ENCODE results near the gene ACADS. TPM values are rescaled to one million over a fixed set of nuclear protein-coding genes. Genes with fewer than 3 reads are reported as not detected.

The ACADS gene
- total RNA-seq, 1 experiment from 2014 or later: 11.0 TPM

GRCh38 chr12:120739821-120740613 lies 14.4 kb downstream of the ACADS start:
- H3K4me1 Mint-ChIP-seq: no peaks in the 10 kb centered on the region
- DNase-seq (ENCODE audit: low spot score): no peak
- ATAC-seq: no peak
- ChIA-PET CTCF (interaction anchor here (0.8 to 2.9 kb wide), 4 partner anchors 11 to 265 kb away, joined by 3 to 32 read pairs (median 12); no protein-coding TSS in a partner anchor), POLR2A (interaction anchor here (0.6 kb wide), 1 partner anchor 12 kb away, joined by 3 read pairs; no protein-coding TSS in a partner anchor)
- no peak overlapping the region; the same call in 1 of the 2 replicates for H3K27ac Mint-ChIP-seq
- no peaks in the 10 kb centered on the region for H3K36me3 Mint-ChIP-seq
- no peaks in the 10 kb centered on the region for H3K9me3 Mint-ChIP-seq
- H3K27me3 Mint-ChIP-seq (ENCODE audit: low read depth): no peaks in the 10 kb centered on the region
- no peak overlapping the region for H3K4me3 Mint-ChIP-seq
- no peak for TF ChIP-seq EMX1 (CRISPR knock-in tag; IDR thresholded peaks at IDR 0.05)
- TF ChIP-seq NR2C2 (CRISPR knock-in tag; IDR thresholded peaks at IDR 0.05): no peak
- TF ChIP-seq SMAD3 (CRISPR knock-in tag; IDR thresholded peaks at IDR 0.05; ENCODE audit: borderline replicate concordance): no peak
- TF ChIP-seq AR (CRISPR knock-in tag; IDR thresholded peaks at IDR 0.05): no peak
- TF ChIP-seq OVOL2 (CRISPR knock-in tag; IDR thresholded peaks at IDR 0.05; ENCODE audit: borderline replicate concordance): no peak
- no peak for TF ChIP-seq JUN (CRISPR knock-in tag; IDR thresholded peaks at IDR 0.05)
- no peak for TF ChIP-seq IRF1 (CRISPR knock-in tag; IDR thresholded peaks at IDR 0.05)
- no peak for TF ChIP-seq ZNF317 (CRISPR knock-in tag; IDR thresholded peaks at IDR 0.05; ENCODE audit: borderline replicate concordance, low read depth)
- no peak for TF ChIP-seq JAZF1 (CRISPR knock-in tag; IDR thresholded peaks at IDR 0.05)
- TF ChIP-seq ETV6 (CRISPR knock-in tag; IDR thresholded peaks at IDR 0.05): no peak
- TF ChIP-seq ZSCAN18 (CRISPR knock-in tag; IDR thresholded peaks at IDR 0.05): no peak
- no peak for TF ChIP-seq SP1 (CRISPR knock-in tag; conservative IDR thresholded peaks at IDR 0.05)
- no peak for TF ChIP-seq SOX15 (CRISPR knock-in tag; IDR thresholded peaks at IDR 0.05)

DNA sequence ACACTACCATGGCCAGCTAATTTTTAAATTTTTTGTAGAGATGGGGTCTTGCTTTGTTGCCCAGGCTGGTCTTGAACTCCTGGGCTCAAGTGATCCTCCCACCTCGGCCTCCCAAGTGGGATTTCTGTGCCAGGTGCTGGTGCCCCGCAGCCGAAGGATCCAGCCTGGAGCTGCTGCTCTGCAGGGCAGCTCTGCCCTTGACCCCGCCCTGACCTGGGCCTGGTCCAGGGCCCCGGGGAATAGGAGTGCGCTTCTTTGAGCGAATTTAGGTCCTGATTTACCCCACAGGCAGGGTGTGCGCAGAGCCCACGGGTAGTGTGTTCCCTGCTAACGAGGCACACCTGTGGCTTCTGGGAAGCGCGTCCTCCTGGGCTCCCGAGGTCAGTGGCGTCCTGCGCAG lies 15.2 kb downstream of the ACADS start:
- POLR2A ChIA-PET: interaction anchor here (0.6 kb wide), 1 partner anchor 11 kb away, joined by 3 read pairs; no protein-coding TSS in a partner anchor
- no peak for ATAC-seq
- CTCF ChIA-PET: interaction anchor here (0.9 kb wide), 1 partner anchor 231 kb away, joined by 3 read pairs; no protein-coding TSS in a partner anchor
- no peaks in the 10 kb centered on the region for H3K9me3 Mint-ChIP-seq
- TF ChIP-seq FOXK1 (CRISPR knock-in tag; IDR thresholded peaks at IDR 0.05): no peak
- TF ChIP-seq NFE2L1 (CRISPR knock-in tag; IDR thresholded peaks at IDR 0.05): no peak
- no peak for TF ChIP-seq JAZF1 (CRISPR knock-in tag; IDR thresholded peaks at IDR 0.05)
- H3K4me3 Mint-ChIP-seq: no peak overlapping the region
- DNase-seq (ENCODE audit: low spot score): no peak
- H3K36me3 Mint-ChIP-seq: no peaks in the 10 kb centered on the region
- H3K4me1 Mint-ChIP-seq: no peaks in the 10 kb centered on the region
- no peak overlapping the region for H3K27ac Mint-ChIP-seq
- no peaks in the 10 kb centered on the region for H3K27me3 Mint-ChIP-seq (ENCODE audit: low read depth)

DNA sequence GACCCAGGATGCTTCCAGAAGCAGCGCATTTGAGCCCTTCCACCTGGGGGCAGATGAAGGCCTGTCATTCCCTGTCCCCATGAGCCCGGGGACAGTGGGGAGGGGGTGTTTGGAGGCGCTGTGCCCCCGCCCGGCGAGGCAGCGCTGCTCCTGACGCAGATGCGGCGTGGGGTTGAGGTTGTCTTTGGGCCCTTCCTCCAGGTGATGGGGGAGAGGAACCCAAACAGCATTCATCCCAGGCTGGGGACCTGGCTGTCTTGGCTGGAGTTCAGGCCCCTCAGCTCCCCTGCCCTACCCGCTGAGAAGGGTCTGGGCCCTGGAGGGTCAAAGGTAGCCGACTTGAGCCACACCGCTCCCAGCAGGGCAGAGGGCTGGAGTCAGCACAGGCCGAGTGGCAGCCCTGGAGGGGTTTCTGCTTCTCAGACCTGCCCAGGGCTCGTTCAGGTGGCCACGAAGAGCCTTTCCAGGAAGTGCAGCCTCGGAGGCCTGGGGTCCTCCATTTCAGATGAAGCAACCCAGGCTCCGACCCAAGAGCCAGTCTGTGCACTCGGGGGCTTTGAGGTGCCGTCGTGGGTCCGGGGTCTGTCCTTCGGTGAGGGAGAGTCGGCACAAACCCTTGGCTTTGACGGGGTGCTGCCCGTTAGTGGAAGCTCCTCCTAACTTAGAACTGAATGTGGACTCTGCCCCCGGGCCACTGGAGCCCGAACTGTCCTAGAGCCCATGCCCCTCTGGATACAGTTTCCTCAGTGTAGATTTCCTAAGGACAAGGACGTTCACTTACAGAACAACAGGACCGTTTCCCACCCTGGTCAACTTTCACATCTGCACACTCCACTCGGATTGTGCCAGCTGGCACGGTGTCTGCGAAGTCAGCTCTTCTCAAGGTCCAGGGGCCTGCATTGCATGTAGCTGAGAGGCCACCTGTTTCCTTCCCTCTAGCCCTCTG lies 16.1 kb downstream of the ACADS start:
- Mint-ChIP-seq H3K27ac (no peak overlapping the region; the same call in 1 of the 2 replicates), H3K27me3 (ENCODE audit: low read depth) (no peaks in the 10 kb centered on the region), H3K4me1 (no peaks in the 10 kb centered on the region), H3K36me3 (no peaks in the 10 kb centered on the region), H3K9me3 (no peaks in the 10 kb centered on the region), H3K4me3 (no peak overlapping the region)
- no peak for TF ChIP-seq ESRRA (CRISPR knock-in tag; IDR thresholded peaks at IDR 0.05; ENCODE audit: borderline replicate concordance)
- TF ChIP-seq ZNF671 (CRISPR knock-in tag; IDR thresholded peaks at IDR 0.05): no peak
- no peak for TF ChIP-seq ZNF232 (CRISPR knock-in tag; IDR thresholded peaks at IDR 0.05)
- no peak for TF ChIP-seq SMAD4 (CRISPR knock-in tag; IDR thresholded peaks at IDR 0.05)
- no peak for TF ChIP-seq GRHL2 (CRISPR knock-in tag; IDR thresholded peaks at IDR 0.05; ENCODE audit: insufficient replicate concordance, severe bottlenecking)
- no peak for TF ChIP-seq NR1H2 (CRISPR knock-in tag; IDR thresholded peaks at IDR 0.05)
- TF ChIP-seq MXD4 (CRISPR knock-in tag; IDR thresholded peaks at IDR 0.05; ENCODE audit: borderline replicate concordance): no peak
- ChIA-PET POLR2A (no interaction called here), CTCF (interaction anchor here (0.9 kb wide), 1 partner anchor 230 kb away, joined by 3 read pairs; no protein-coding TSS in a partner anchor)
- ATAC-seq (no peak), DNase-seq (ENCODE audit: low spot score) (no peak)

Data from WTC11 (cell line).